RCC 7860 (cell line): ENCODE data around the gene OGDH.

ENCODE experiments used
- DNase-seq: peaks from one replicate; pipeline ENCODE4 v3.0.0-alpha.2; 2015; ENCODE audit warnings: low spot score
- FAIRE-seq: peaks from 2 replicates; lab custom pipeline; 2012; peaks lifted over from hg19 to GRCh38; lab: Jason Lieb, UNC

Gene OGDH

GRCh38 chr7:44756904-44757303 is 150.5 kb downstream of the OGDH start:
- DNase-seq (no peak), FAIRE-seq (no peak)

- DNase-seq (no peak), FAIRE-seq (no peak)
Observed at GRCh38 chr7:44757311-44757710, 150.9 kb downstream of the OGDH start.

GRCh38 chr7:44757739-44758138 is 151.3 kb downstream of the OGDH start:
- FAIRE-seq (no peak), DNase-seq (no peak)
